Measurements from ENCODE around the gene CDC20B. TPM values are rescaled to one million over a fixed set of nuclear protein-coding genes. Genes with fewer than 3 reads are reported as not detected.

CDC20B gene
- total and polyA plus RNA-seq, 2 donors from 2014 or later: 0.88 TPM; not detected in 1

- no peaks in the 10 kb centered on the region for H3K4me1 ChIP-seq (ENCODE audit: control insufficient read depth in 2 of 3, insufficient read depth in 2 of 3, low read depth in 1 of 3, low read length in 3 of 3)
- H3K4me3 ChIP-seq (ENCODE audit: low read length in 3 of 3): no peak overlapping the region
- intact Hi-C loops (cut with DNase I): loop anchor here (10.0 kb wide), 1 partner anchor 250 kb away; no protein-coding TSS in a partner anchor
- H3K36me3 ChIP-seq (ENCODE audit: control insufficient read depth in 2 of 3, insufficient read depth in 3 of 3, low read length in 3 of 3): no peaks in the 10 kb centered on the region
- no peak overlapping the region for H3K9ac ChIP-seq (ENCODE audit: low read length in 3 of 3)
- TF ChIP-seq CTCF (IDR thresholded peaks at IDR 0.05; ENCODE audit: borderline replicate concordance, extremely low read depth, insufficient read depth): no peak
- H3K27ac ChIP-seq (ENCODE audit: low read depth in 2 of 2, low read length in 2 of 2): no peak overlapping the region
- no peaks in the 10 kb centered on the region for H3K27me3 ChIP-seq (ENCODE audit: control insufficient read depth, insufficient read depth, low read length)
- H3K9me3 ChIP-seq (ENCODE audit: control insufficient read depth in 2 of 3, insufficient read depth in 1 of 3, low read length in 3 of 3): no peaks in the 10 kb centered on the region
- FAIRE-seq (no peak), DNase-seq (no peak)
These were observed 18.1 kb downstream of the CDC20B start for GRCh38 chr5:55154873-55155272.

- FAIRE-seq: no peak
These were observed 20.8 kb downstream of the CDC20B start for GRCh38 chr5:55151923-55152842.

GRCh38 chr5:55149308-55149795 is 23.6 kb downstream of the CDC20B start:
- TF ChIP-seq CTCF (IDR thresholded peaks at IDR 0.05; ENCODE audit: borderline replicate concordance, extremely low read depth, insufficient read depth): no peak

More at GRCh38 chr5:55151923-55152842, 20.8 kb downstream of the CDC20B start:
- Histone ChIP-seq H3K27me3 (ENCODE audit: control insufficient read depth, insufficient read depth, low read length) (no peaks in the 10 kb centered on the region), H3K4me3 (ENCODE audit: low read length in 3 of 3) (no peak overlapping the region), H3K9me3 (ENCODE audit: control insufficient read depth in 2 of 3, insufficient read depth in 1 of 3, low read length in 3 of 3) (no peaks in the 10 kb centered on the region), H3K27ac (ENCODE audit: low read depth in 2 of 2, low read length in 2 of 2) (no peak overlapping the region), H3K4me1 (ENCODE audit: control insufficient read depth in 2 of 3, insufficient read depth in 2 of 3, low read depth in 1 of 3, low read length in 3 of 3) (no peaks in the 10 kb centered on the region), H3K9ac (ENCODE audit: low read length in 3 of 3) (no peak overlapping the region), H3K36me3 (ENCODE audit: control insufficient read depth in 2 of 3, insufficient read depth in 3 of 3, low read length in 3 of 3) (no peaks in the 10 kb centered on the region)
- no peak for TF ChIP-seq CTCF (IDR thresholded peaks at IDR 0.05; ENCODE audit: borderline replicate concordance, extremely low read depth, insufficient read depth)
- intact Hi-C loops (cut with DNase I): loop anchor here (10.0 kb wide), 1 partner anchor 247 kb away; no protein-coding TSS in a partner anchor
- no peak for DNase-seq

More at GRCh38 chr5:55149308-55149795, 23.6 kb downstream of the CDC20B start:
- no peak for DNase-seq
- H3K9me3 ChIP-seq (ENCODE audit: control insufficient read depth in 2 of 3, insufficient read depth in 1 of 3, low read length in 3 of 3): no peaks in the 10 kb centered on the region
- FAIRE-seq: no peak
- intact Hi-C loops (cut with DNase I): no loop called here
- H3K4me3 ChIP-seq (ENCODE audit: low read length in 3 of 3): no peak overlapping the region
- H3K9ac ChIP-seq (ENCODE audit: low read length in 3 of 3): no peak overlapping the region
- no peak overlapping the region for H3K27ac ChIP-seq (ENCODE audit: low read depth in 2 of 2, low read length in 2 of 2)
- peaks cover 0 to 4% (median 0%) of the 10 kb centered on the region in 3 donors for H3K4me1 ChIP-seq (ENCODE audit: control insufficient read depth in 2 of 3, insufficient read depth in 2 of 3, low read depth in 1 of 3, low read length in 3 of 3)
- H3K27me3 ChIP-seq (ENCODE audit: control insufficient read depth, insufficient read depth, low read length): no peaks in the 10 kb centered on the region
- H3K36me3 ChIP-seq (ENCODE audit: control insufficient read depth in 2 of 3, insufficient read depth in 3 of 3, low read length in 3 of 3): no peaks in the 10 kb centered on the region
